ENCODE results near the gene ZFPM1.

ZFPM1 gene

GRCh38 chr16:88415713-88416323 lies 37.3 kb upstream of the ZFPM1 start:
- TF ChIP-seq POLR2AphosphoS5 (IDR thresholded peaks at IDR 0.05; ENCODE audit: low read depth) (no peak), CTCF (IDR thresholded peaks at IDR 0.05; ENCODE audit: insufficient read depth, low read length) (no peak), SPI1 (IDR thresholded peaks at IDR 0.05; ENCODE audit: borderline replicate concordance, low read depth) (no peak), GABPA (IDR thresholded peaks at IDR 0.05; ENCODE audit: low read depth) (no peak), REST (IDR thresholded peaks at IDR 0.05; ENCODE audit: insufficient replicate concordance, low read depth) (no peak)
- Histone ChIP-seq H3K4me3 (replicated peaks; ENCODE audit: insufficient read depth, low read length) (no peak overlapping the region), H3K27me3 (ENCODE audit: insufficient read depth, poor library complexity, severe bottlenecking) (no peaks in the 10 kb centered on the region), H3K27ac (replicated peaks) (no peak overlapping the region)
- no peak for DNase-seq (ENCODE audit: low read depth in 1 of 2, low spot score in 1 of 2)

GRCh38 chr16:88416686-88417085 lies 36.4 kb upstream of the ZFPM1 start:
- no peak for DNase-seq (ENCODE audit: low read depth in 1 of 2, low spot score in 1 of 2)
- Histone ChIP-seq H3K27ac (replicated peaks) (no peak overlapping the region), H3K27me3 (ENCODE audit: insufficient read depth, poor library complexity, severe bottlenecking) (no peaks in the 10 kb centered on the region), H3K4me3 (replicated peaks; ENCODE audit: insufficient read depth, low read length) (no peak overlapping the region)
- TF ChIP-seq REST (IDR thresholded peaks at IDR 0.05; ENCODE audit: insufficient replicate concordance, low read depth) (no peak), POLR2AphosphoS5 (IDR thresholded peaks at IDR 0.05; ENCODE audit: low read depth) (no peak), SPI1 (IDR thresholded peaks at IDR 0.05; ENCODE audit: borderline replicate concordance, low read depth) (no peak), GABPA (IDR thresholded peaks at IDR 0.05; ENCODE audit: low read depth) (no peak), CTCF (IDR thresholded peaks at IDR 0.05; ENCODE audit: insufficient read depth, low read length) (no peak)

- H3K27me3 ChIP-seq (ENCODE audit: insufficient read depth, poor library complexity, severe bottlenecking): no peaks in the 10 kb centered on the region
- TF ChIP-seq CTCF (IDR thresholded peaks at IDR 0.05; ENCODE audit: insufficient read depth, low read length): no peak
- no peak for TF ChIP-seq SPI1 (IDR thresholded peaks at IDR 0.05; ENCODE audit: borderline replicate concordance, low read depth)
- no peak for TF ChIP-seq REST (IDR thresholded peaks at IDR 0.05; ENCODE audit: insufficient replicate concordance, low read depth)
- TF ChIP-seq POLR2AphosphoS5 (IDR thresholded peaks at IDR 0.05; ENCODE audit: low read depth): no peak
- TF ChIP-seq GABPA (IDR thresholded peaks at IDR 0.05; ENCODE audit: low read depth): no peak
- no peak overlapping the region for H3K27ac ChIP-seq (replicated peaks)
- no peak overlapping the region for H3K4me3 ChIP-seq (replicated peaks; ENCODE audit: insufficient read depth, low read length)
- no peak for DNase-seq (ENCODE audit: low read depth in 1 of 2, low spot score in 1 of 2)
Observed at GRCh38 chr16:88417684-88418476, 35.2 kb upstream of the ZFPM1 start.

Measured in HL-60 (cell line).